Esophagus mucosa (tissue), 1 donor: ENCODE measurements around the gene FXYD7. TPM values are rescaled to one million over a fixed set of nuclear protein-coding genes. Genes with fewer than 3 reads are reported as not detected.
"Not testable (repeated sequence)": the region's sequence is repeated elsewhere in the genome, so short reads cannot be mapped to it uniquely, and the experiment has no call there.

Experiments used
- ATAC-seq: fragments of 200-7000 bp; cut with Tn5 transposase; one replicate; pipeline ENCODE4 v1.9.1; 2020
- total RNA-seq: library from RNA; stranded (reverse); gene quantifications from one replicate; pipeline ENCODE4 v1.2.4, GENCODE V29; 2023
- donor health status: DM: yes; HTN: yes; CAD: no.

Gene FXYD7
- total RNA-seq, 1 donor from 2014 or later = not detected

DNA sequence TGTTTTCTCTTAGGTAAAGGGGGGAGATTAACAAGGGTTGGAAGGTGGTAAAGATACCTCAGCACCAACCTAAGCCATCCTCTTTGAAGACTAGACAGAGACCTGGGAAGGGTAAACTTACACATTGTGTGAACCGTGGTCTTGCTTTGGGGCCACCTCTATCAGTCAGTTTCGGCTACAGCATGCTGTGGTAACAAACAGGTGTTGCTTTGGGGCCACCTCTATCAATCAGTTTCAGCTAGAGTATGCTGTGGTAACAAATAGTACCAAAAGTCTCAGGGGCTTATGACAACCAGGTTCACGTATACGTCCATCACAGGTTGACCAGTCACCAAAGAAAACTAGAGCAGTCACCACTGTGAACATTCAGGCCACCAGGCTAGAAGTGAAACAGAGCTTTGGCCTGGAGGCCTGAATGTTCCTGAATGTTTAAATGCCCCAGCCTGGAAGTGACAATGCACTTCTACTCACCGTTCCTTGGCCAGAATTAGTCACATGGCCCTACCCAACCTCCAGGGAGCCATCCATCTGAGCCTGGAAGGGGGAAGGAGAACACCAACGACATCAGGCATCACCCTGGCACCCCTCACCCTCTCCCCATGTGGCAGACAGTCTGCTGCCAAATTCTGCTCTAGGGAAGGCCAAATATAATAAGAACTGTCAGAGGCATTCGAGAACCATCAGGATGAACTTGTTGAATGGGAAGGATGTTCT lies 3.8 kb downstream of the FXYD7 start:
- ATAC-seq = no peak

DNA sequence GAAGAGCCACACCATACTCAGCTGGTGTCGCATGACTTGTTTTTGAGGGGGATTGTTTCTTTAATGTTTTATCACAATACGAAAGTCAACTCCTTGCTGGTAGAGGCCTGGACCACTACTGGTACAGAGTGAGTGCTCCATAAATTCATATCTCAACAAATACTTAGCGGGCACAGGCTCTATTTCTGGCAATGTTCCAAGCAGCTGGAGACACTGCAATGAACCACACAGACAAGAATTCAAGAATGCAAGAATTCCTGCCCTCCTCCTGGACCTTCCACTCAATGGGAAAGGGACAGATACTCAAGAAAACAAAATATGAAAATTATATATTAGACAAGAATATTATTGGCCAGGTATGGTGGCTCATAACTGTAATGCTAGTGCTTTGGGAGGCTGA lies 6.4 kb downstream of the FXYD7 start:
- no peak for ATAC-seq

DNA sequence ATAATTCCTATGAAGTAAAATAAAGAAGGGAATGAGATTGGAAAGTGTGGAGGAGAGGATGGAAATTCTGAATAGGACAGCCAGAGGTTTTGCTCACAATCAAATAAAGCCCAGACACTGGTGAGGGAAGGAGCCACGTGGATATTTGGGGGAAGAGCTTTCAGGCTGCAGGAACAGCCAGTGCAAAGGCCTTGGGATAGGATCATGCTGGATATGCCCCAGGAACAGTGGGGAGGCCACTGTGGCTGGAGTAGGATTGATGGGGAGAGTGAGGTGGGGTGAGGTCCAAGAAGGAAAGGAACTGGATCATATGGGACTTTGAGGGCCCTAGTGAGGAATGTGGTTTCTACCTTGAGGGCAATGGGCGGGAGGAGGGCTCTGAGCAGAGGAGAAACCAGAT lies 7.4 kb downstream of the FXYD7 start:
- no peak for ATAC-seq

DNA sequence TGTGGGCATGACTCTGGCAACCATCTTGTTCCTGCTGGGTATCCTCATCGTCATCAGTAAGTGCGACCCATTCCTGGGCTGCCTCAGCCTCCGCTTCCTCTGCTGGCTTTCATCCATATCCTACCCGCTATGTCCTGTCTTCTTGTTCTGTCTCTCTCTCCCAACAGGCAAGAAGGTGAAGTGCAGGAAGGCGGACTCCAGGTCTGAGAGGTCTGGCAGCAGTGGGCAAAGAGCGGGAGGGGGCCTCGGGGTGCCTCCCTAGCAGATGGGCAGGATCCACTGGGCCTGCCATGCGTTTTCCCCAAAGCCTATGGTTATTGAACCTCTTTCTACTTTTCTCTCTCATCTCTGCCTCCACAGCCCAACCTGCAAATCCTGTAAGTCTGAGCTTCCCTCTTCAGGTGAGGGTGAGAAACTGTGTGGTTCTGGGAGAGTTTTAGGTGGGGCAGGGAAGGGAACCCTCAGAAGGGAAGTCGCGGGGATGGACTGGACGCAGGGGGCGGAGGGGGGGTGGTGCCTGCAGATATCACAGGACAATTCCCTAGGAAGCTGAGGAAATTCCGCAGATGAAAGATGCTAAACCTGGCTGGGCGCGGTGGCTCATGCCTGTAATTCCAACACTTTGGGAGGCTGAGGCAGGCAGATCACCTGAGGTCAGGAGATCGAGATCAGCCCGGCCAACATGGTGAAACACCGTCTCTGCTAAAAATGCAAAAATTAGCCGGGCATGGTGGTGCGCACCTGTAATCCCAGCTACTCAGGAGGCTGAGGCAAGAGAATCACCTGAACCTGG lies 8.4 kb downstream of the FXYD7 start:
- no peak for ATAC-seq

DNA sequence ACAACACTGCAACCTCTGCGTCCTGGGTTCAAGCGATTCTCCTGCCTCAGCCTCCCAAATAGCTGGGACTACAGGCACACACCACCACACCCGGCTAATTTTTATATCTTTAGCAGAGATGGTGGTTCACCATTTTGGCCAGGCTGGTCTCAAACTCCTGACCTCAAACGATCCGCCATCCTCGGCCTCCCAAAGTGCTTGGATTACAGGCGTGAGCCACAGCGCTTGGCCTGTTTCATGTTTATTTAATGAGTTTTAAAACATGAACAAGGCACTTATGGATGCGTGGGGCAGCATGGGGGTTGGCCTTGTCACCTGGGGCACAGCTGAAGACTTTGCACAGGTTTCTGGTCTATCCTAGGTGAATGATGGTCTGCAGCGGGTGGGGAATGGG lies 10.1 kb downstream of the FXYD7 start:
- not testable (repeated sequence) for ATAC-seq

DNA sequence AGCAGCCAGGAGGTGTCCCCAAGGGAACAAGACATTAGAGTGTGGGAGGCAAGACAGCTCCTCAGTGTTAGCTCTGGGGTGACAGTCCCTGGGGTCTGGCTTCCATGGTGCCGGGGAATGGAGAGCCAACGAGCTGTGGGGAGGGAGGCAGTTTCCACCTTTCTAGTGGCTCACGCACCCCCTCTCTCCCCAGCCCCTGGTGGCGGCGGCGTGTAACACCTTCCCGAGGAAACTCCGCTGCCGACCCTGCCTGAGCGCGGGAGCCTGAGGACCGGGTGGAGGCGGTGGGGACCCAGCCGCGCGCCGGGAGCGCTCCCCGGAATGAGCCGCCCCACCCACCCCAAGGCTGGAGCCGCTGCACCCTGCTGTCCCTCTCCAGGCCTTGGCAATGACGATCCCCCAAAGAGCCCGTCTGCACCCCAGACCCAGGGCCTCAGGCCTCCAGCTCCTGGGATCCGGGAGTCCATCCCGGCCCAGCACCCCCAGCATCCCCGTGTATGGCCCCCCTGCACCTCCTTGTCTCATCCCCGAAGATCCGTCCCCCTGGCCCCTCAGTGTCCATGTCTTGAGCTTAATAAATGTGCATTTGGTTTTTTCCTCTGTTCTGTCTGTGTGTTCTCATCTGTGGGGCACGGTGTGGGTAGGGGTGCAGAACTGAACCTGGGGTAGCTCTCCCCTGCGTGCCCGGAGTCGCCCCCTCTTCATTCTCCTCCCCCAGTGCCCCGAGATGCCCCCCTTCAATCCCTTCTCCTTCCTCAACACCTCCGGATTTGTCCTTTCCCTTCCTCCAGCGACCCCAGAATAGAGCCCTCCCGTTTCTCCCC lies 10.9 kb downstream of the FXYD7 start:
- peak; percentile 42 for ATAC-seq

DNA sequence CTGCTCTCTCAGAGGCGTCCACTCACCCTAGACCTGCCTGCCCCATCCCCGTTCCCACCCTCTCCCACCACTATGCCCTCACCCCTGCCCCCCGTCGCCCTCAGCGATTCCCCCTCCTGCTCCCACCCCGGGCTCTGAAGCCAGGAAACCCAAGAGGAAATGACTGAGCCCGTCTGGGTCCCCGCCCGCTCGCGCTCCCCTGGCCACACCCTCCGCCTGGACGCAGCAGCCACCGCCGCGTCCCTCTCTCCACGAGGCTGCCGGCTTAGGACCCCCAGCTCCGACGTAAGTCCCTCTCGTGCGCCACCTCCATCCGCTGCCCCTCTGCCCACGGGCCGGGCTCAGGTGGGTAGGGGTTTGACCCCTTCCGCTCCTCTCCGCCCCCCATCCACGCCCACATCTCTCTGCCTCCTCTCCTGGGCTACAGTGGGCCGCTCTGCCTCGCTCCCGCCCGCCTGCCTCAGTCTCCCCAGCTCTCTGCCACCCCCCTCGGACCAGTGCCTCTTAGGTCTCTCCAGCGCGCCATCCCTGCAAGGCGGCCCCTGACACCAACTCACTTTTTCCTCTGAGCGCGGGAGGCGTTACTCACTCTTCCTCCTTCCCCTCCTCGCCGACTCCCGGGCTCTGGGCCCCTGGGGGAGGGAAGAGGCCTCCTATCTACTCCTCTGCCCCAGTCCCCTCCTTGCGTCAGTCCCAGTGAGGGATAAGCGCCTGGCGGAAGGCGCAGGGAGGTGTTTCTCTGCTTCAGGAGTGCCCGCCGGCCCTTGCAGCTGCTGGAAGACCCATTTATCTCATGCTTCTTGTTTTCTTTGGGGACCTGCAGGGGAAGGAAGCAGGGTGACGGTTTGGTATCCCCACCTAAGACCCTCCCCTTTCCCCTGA lies 11.7 kb downstream of the FXYD7 start, which contains the start of gene FXYD5:
TSS of gene FXYD5 (plus strand) at position 211 of the 882 bp plus-strand sequence. CDS start 816 bp downstream, outside the sequence.
- ATAC-seq = peak; percentile 80

DNA sequence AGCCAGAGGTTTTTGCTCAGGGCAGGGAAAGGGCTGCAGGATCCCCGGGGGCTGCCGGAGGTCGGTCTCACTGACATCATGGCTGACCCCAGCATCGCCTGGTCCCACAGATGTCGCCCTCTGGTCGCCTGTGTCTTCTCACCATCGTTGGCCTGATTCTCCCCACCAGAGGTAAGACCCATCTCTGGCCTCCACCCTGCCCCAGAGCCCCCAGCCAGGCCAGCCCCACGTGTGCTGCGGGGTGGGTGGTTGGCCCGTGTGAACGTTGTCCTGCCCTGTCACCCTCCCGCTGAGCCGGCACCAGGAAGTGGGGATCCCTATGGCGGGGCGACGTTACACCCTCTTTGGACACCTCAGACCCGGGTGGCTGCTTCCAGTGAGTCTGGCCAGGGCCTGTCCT lies 12.4 kb downstream of the FXYD7 start:
- ATAC-seq = peak; percentile 56

DNA sequence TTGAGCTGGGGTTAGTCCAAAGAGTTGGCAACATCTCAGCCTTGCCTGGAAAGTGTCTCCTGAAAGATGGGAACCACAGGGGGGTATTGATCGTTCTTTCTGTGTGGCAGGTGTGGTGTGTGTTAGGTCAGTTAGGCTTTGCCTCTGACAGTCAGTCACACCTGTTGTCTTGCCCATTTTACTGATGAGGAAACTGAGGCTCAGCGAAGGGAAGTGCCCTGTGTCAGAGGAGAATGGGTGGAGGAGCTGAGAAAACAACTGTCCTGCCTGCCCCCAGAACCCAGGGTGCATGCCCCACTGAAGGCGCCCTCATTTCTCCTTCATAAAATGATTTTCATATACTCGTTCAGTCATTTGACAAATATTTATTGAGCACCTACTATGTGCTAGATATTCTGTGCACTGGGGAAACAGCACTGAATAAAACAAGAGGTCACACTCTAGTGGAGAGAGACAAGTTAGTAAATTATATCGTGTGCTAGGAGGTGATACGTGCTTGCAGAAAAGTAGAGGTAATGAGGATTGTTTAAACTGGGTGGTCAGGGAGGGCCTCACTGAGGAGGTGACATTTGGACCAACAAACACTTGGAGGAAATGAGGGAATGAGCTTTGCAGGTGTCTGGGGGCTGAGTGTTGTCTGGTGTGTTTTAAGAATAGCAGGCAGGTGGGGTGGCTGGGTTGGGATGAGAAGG lies 13.1 kb downstream of the FXYD7 start:
- ATAC-seq = no peak

DNA sequence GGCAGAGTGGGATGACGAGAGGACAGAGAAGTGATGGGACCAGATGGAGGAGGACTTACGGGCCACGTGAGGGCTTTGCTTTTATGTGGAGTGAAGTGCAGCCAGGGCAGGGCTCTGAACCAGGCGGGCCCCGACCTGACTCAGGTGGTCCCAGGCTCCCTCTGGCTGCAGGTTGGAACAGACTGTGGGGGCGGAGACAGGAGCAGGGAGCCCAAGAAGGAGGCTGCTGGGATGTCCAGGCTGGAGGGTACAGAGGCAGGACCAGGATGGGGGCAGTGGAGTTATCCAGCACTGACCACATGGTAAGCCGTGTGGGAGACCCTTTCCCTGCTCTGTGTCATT lies 13.6 kb downstream of the FXYD7 start:
- ATAC-seq = no peak

DNA sequence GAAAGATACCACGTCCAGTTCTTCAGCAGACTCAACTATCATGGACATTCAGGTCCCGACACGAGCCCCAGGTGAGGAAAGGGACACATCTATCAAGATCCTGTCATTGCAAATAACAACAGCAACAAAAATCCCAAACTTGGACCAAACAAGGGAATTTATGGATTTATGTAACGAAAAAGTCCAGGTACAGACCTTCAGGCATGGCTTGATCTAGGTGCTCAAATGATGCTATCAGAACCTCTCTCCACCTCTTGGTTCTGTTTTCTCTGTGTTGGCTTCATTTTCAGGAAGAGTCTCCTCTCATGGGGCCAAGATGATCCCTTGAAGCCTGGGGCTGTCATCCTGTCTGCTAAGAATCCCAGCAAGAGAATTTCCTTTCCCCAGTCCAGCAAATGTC lies 14.4 kb downstream of the FXYD7 start:
- ATAC-seq = no peak

DNA sequence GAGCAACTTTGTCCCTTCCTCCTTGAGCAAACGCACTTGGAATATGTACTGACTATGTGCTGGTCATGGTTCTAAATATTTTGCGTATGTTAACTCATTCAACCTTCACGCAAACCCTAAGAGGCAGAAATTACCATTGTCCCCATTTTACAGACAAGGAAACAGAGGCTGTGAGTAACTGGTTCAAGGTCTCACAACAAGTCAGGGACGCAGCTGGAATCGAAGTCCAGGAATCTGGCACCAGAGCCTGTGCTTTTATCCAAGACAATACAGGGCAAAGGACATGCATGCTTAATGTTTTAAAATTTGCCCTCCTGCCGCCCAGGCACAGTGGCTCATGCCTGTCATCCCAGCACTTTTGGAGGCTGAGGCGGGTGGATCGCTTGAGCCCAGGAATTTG lies 16.6 kb downstream of the FXYD7 start:
- no peak for ATAC-seq

DNA sequence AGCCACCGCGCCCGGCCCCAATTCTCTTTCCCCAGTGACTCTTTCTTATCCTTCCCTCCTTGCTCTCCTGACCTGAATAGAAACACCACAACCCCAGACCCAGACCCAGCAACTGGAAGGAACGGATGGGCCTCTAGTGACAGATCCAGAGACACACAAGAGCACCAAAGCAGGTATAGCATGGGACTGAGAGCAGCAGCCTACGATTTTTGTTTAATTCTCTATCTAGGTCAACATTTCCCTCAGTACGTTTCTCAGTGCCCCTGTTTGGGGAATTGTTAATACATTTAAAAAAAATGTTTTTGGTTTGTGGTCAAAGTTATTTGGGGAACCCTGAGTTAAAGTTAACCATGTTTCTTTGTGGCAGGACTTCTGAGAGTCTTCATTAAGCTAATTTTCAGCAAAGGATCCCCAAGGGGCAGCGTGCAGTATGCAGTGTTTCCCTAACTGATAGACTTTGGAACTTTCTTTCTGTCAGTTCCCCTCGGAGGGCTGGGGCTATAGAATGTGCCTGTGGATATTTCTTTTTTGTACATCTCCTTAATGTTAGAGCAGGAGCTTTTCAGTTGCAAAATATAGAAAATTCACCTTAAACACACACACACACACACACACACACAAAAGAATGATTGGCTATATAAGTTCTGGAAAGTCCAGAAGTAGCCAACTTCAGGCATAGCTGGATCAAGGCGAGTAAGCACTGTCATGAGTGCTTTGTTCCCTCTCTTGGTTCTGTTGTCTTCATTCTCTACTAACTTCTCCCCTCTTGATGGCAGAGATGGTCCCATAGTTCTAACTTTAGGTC lies 17.8 kb downstream of the FXYD7 start:
- no peak for ATAC-seq

DNA sequence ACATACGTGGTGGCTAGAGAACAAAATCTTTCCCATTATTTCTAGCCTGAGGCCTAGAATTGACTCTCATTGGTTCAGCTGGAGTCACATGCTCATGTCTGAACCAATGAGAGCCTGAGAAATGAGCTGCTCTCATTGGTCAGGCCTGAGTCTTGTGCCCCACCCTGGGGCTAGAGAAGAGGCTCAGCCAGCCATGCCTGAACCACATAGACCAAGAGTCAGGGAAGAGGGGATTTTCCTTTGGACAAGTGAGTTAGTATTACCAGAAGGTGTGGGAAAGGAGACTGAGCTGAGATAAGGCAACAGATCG lies 18.3 kb downstream of the FXYD7 start:
- ATAC-seq = no peak

DNA sequence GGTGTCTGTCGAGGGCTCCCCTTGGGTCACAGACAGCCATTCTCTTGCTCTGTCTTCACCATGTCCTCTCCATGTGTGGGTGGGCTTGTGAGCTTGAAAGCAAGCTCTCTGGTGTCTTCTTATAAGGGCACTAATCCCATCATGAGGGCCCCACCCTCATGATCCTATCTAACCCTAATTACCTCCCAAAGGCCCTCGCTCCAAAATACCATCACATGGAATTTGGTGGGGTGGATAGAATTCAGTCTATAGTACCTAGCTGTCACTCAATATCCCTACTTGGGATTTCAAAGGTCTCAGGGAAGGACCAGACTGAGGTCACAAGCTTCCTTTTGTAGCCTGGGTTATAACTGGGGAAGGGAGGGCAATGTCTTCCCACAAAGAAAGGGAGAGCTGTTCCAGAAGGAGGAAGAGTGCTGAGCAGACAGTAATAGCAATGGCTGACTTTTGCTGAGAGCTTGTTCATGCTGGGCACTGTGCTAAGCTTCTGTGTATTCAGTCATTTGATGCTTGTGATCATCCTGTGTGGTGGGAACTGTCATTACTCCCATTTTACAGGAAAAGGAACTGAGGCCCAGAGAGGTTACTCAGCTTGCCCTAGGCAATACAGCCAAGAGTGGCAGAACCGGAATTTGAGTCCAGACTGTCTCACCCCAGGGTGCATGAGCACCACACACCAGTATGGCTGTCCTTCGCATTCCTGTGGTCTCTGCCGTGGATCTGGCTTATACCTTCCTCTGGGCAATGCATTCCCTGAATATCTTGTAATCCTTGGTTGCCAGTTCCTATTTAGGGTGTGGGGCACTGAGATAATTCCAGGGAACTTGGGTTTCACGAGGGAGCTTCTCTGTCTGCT lies 19.6 kb downstream of the FXYD7 start:
- ATAC-seq = peak; percentile 89

DNA sequence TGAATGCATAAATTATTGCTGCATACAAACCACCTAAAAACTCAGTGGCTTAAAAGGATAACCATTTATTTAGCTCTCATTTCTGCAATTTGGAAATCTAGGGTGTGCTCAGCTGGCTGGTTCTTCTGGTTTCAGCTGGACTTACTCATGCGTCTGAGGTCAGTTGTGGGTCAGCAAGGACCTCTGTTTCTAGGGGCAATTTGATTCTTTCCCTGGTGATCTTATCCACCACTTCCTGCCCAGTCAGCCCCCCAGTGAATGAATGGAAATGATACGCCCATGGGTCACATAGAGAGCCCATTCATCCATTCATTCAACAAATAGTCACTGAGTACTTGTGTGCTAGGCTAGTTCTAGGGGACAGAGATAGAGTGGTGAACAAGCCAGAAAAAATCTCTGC lies 21.4 kb downstream of the FXYD7 start:
- peak; percentile 35 for ATAC-seq

DNA sequence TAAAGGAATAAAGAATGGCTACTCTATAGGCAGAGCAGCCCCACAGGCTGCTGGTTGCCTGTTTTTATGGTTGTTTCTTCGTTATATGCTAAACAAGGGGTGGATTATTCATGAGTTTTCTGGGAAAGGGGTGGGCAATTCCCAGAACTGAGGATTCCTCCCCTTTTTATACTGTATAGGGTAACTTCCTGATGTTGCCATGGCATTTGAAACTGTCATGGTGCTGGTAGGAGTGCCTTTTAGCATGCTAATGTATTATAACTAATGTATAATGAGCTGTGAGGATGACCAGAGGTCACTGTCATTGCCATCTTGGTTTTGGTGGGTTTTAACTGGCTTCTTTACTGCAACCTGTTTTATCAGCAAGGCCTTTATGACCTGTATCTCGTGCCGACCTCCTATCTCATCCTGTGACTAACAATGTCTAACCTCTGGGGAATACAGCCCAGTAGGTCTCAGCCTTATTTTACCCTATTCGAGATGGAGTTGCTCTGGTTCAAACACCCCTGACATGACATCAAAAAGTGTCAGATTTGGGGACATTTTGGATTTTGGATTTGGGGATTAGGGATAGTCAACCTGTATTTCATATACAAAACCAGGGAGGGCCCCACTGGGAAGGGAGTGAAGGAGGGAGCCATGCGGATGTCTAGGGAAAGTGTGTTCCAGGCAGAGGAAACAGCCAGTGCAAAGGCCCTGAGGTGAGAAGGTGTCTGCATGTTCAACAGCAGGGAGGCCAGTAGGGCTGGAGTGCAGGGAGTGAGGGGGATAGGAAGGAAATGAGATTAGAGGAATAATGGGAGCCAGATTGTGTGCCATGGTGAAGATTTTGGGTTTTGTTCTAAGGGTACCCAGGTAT lies 22.4 kb downstream of the FXYD7 start:
- ATAC-seq = no peak

DNA sequence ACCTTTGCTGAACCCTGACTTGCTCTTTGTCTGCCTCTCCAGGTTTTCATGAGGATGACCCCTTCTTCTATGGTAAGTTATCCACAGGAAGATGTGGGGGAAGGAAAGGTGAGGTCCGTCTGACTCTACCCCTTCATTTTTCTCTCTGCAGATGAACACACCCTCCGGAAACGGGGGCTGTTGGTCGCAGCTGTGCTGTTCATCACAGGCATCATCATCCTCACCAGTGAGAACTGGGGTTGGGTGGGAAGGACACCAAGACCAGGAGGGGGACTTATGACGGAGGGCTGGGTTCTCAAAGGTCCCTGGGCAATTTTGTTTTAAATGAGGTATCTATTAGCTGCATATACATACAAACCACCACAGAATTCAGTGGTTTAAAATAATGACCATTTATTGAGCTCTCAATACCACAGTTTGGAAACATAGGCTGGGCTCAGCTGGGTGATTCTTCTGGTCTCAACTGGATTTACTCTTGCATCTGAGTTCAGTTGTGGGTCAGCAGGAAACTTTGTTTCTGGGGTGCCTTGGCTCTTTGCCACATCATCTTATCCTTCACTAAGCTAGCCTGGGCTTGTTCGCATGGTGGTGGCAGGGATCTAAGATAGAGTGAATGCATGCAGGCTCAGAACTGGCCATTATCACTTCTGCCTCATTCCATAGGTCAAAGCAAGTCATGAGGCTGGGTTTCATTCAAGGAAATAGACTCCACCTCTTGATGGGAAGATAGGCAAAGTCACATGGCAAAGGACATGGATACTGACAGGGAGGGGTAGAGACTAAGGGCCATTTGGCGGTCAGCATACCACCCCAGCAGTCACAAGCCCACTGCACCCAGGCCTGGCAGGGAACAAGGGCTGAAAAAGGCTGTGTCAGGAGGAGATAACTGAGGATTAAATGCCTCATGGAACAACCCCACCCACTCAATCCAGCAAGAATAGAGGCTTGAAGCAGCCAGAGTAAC lies 23.3 kb downstream of the FXYD7 start:
- ATAC-seq = peak; percentile 40
